ENCODE measurements around the gene RNFT1.
"Not testable (repeated sequence)": the region's sequence is repeated elsewhere in the genome, so short reads cannot be mapped to it uniquely, and the experiment has no call there.

Gene RNFT1

GRCh38 chr17:59964482-59965328 lies at the start of gene RNFT1:
Gene RNFT1, minus strand, starts transcription at chr17:59964740. Its CDS starts 77 bp downstream, at chr17:59964663.
- in situ Hi-C loops (cut with MboI; ENCODE audit: low sequenced_read_pairs): no loop called here

- in situ Hi-C loops (cut with MboI; ENCODE audit: low sequenced_read_pairs): not testable (repeated sequence)
Measured at GRCh38 chr17:60009326-60009725, 44.8 kb upstream of the RNFT1 start.

- in situ Hi-C loops (cut with MboI; ENCODE audit: low sequenced_read_pairs): not testable (repeated sequence)
Measured at GRCh38 chr17:60008377-60008776, 43.8 kb upstream of the RNFT1 start.

GRCh38 chr17:60006160-60006559 lies 41.6 kb upstream of the RNFT1 start:
- in situ Hi-C loops (cut with MboI; ENCODE audit: low sequenced_read_pairs): no loop called here

- in situ Hi-C loops (cut with MboI; ENCODE audit: low sequenced_read_pairs): not testable (repeated sequence)
Measured at GRCh38 chr17:60004561-60004960, 40.0 kb upstream of the RNFT1 start.

- in situ Hi-C loops (cut with MboI; ENCODE audit: low sequenced_read_pairs): not testable (repeated sequence)
Measured at GRCh38 chr17:60002405-60002804, 37.9 kb upstream of the RNFT1 start.

GRCh38 chr17:59996608-59997007 lies 32.1 kb upstream of the RNFT1 start:
- in situ Hi-C loops (cut with MboI; ENCODE audit: low sequenced_read_pairs): not testable (repeated sequence)

- in situ Hi-C loops (cut with MboI; ENCODE audit: low sequenced_read_pairs): not testable (repeated sequence)
Measured at GRCh38 chr17:59975166-59975565, 10.6 kb upstream of the RNFT1 start.

GRCh38 chr17:59973483-59973882 lies 8.9 kb upstream of the RNFT1 start:
- in situ Hi-C loops (cut with MboI; ENCODE audit: low sequenced_read_pairs): not testable (repeated sequence)

GRCh38 chr17:59972778-59973177 lies 8.2 kb upstream of the RNFT1 start:
- in situ Hi-C loops (cut with MboI; ENCODE audit: low sequenced_read_pairs): no loop called here

- in situ Hi-C loops (cut with MboI; ENCODE audit: low sequenced_read_pairs): not testable (repeated sequence)
Measured at GRCh38 chr17:59971771-59972170, 7.2 kb upstream of the RNFT1 start.

- in situ Hi-C loops (cut with MboI; ENCODE audit: low sequenced_read_pairs): no loop called here
Measured at GRCh38 chr17:59963738-59964481, 630 bp downstream of the RNFT1 start.

- in situ Hi-C loops (cut with MboI; ENCODE audit: low sequenced_read_pairs): no loop called here
Measured at GRCh38 chr17:59962739-59963318, 1.7 kb downstream of the RNFT1 start.

GRCh38 chr17:59959574-59959973 lies 5.0 kb downstream of the RNFT1 start:
- in situ Hi-C loops (cut with MboI; ENCODE audit: low sequenced_read_pairs): not testable (repeated sequence)

- in situ Hi-C loops (cut with MboI; ENCODE audit: low sequenced_read_pairs): no loop called here
Measured at GRCh38 chr17:59954856-59955255, 9.7 kb downstream of the RNFT1 start.

GRCh38 chr17:59950049-59950448 lies 14.5 kb downstream of the RNFT1 start:
- in situ Hi-C loops (cut with MboI; ENCODE audit: low sequenced_read_pairs): no loop called here

- in situ Hi-C loops (cut with MboI; ENCODE audit: low sequenced_read_pairs): not testable (repeated sequence)
Measured at GRCh38 chr17:59947310-59947709, 17.2 kb downstream of the RNFT1 start.

- in situ Hi-C loops (cut with MboI; ENCODE audit: low sequenced_read_pairs): not testable (repeated sequence)
Measured at GRCh38 chr17:59946433-59946832, 18.1 kb downstream of the RNFT1 start.

- in situ Hi-C loops (cut with MboI; ENCODE audit: low sequenced_read_pairs): no loop called here
Measured at GRCh38 chr17:59941131-59941530, 23.4 kb downstream of the RNFT1 start.

GRCh38 chr17:59940697-59941096 lies 23.8 kb downstream of the RNFT1 start:
- in situ Hi-C loops (cut with MboI; ENCODE audit: low sequenced_read_pairs): not testable (repeated sequence)

- in situ Hi-C loops (cut with MboI; ENCODE audit: low sequenced_read_pairs): not testable (repeated sequence)
Measured at GRCh38 chr17:59933317-59933716, 31.2 kb downstream of the RNFT1 start.

- in situ Hi-C loops (cut with MboI; ENCODE audit: low sequenced_read_pairs): not testable (repeated sequence)
Measured at GRCh38 chr17:59930768-59931167, 33.8 kb downstream of the RNFT1 start.
